GM21390 (cell line): Measurements from ENCODE around the gene USP49.

Source experiments
- ATAC-seq: cut with Tn5 transposase; IDR thresholded peaks from one replicate; pipeline ENCODE4 v1.9.1; 2021; ENCODE audit not compliant: unreplicated experiment

The USP49 gene

DNA sequence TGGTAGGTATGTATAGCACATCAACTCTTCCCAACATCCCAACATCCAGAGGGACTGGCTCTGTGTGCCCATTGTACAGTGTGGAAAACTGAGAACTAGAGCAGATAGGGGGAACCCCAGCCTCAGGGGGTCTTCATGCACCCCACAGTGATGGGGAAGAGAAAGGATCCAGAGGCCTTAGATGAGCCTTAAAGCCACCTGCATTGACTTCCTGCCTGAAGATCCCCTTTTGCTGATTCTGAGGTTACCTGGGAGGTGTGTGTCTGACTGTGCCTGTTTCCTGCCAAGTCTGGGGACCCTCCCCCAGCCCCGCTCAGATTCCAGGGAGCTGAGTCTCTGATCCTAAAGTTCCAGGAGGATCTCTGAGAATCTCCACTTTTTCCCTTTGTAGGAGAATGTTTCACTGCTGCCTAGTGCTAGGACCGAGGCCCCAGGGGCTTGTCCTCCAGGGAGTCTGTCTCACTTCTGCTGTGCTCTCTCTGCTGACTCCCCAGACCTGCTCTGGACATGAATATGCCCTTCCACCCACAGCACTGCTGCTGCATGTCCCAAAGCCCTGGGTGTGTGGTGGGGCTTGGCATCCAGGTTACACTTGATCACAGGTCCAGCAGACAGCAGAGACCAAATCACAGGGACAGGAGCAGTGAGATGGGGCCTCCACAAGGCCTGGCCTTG lies 135.1 kb downstream of the USP49 start:
- no peak for ATAC-seq

DNA sequence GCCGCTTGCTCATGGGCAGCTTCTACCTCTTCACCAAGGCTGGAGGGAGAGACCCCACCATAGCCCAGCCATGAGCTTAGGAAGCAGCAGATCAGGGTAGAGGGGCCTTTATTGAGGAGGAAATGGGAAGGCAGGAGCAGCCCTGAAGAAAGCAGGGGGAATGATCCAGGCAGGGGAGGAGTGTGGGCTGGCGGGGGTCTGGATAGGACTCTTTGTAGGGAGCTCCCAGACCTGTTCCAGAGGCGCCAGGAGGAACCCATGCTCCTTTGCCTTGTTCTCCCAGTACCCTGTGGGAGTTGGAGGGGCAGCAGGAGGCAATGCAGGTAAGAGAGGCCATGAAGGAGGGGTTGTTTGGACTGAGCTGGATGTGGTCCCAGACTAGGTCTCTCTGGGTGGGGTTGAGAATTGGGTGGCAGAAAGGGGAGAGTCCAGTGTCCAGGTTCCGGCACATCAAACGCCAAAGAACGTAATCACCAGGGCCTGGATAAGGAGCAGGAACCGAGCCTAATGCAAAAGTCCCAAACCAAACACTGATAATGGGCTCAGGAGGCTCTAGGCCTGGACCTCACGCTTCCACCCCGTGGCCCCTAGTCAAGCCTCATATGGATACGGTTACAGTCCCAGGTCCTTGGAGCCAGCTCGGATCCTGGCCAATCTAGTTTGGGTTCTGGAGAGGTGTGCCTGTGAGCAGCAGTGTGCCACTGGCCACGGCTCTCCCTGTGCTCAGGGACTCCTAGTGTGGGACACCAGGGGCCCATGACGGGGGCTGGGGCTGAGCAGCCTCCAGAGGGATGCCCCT lies 135.9 kb downstream of the USP49 start:
- ATAC-seq, result no peak

GRCh38 chr6:41758641-41759035 lies 136.5 kb downstream of the USP49 start:
- no peak for ATAC-seq

DNA sequence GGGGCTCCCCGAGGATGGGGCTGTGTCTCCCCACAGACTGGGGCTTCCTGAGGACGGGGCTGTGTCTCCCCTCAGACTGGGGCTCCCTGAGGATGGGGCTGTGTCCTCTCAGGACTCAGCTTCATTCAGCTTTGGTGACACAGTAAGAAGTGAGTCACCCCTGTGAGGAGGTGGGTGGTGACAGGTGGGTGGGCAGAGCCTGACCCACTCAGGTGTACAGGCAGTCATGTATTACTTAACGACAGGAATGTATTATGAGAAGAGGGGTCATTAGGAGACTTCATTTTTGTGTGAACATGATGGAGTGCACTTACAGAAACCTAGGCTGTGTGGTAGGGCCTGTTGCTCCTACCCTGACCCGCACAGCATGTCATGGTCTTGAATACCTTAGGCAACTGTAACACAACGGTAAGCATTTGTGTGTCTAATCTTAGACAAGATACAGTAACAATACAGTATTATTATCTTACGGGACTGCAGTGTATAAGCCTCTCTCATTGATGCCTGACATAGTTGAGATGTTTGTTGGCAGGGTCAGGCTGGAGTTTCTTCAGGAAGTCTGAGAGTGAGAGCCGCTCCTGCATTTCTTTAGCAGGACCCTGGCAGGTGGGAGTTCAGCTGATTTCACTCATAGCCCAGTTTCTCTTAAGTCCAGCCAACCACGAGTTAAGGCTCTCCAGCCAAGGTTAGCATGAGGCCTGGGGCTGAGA lies 137.1 kb downstream of the USP49 start:
- ATAC-seq, result no peak

GRCh38 chr6:41757271-41757670 lies 137.9 kb downstream of the USP49 start:
- no peak for ATAC-seq

DNA sequence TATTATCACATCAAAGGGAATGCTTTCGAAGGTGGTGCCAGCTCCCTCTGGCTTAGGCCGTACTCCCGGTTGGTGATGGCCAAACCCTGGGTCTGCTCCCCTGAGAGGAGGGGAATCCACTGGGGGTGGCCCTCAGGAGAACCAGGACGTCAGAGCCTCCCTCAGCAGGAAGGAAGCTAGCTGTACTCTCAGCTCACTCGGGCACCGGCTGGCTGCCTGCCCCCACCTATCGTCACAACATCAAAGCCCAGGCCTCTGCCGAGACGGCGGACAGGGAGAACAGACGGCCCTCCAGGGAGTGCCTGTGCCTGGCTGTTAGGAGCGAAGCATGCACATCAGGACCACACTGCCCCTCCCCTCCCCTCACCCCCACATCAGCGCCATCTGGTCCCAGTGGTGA lies 138.8 kb downstream of the USP49 start:
- no peak for ATAC-seq

- no peak for ATAC-seq
Measured at GRCh38 chr6:41755895-41756294, 139.3 kb downstream of the USP49 start.

GRCh38 chr6:41750374-41750773 lies 144.8 kb downstream of the USP49 start:
- no peak for ATAC-seq

- no peak for ATAC-seq
Measured at GRCh38 chr6:41748542-41748941, 146.6 kb downstream of the USP49 start.

DNA sequence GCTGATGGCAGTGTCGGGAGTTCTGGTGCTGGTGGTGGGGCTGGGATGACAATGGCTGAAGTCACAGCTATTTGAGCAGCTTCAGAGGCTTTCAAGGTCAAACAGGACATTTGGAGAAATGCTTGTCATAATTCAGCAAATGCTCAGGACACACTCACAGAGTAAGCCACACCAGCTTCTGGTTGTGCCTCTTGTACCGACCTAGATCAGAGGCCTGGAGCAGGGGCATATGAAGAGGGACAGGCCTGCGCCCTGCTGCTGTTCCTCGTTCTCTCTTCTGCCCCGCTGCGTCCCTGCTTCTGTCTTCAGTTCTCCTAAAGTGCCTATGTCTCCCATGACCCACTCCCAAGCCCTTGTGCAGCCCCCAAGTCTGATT lies 147.1 kb downstream of the USP49 start:
- ATAC-seq, result no peak

DNA sequence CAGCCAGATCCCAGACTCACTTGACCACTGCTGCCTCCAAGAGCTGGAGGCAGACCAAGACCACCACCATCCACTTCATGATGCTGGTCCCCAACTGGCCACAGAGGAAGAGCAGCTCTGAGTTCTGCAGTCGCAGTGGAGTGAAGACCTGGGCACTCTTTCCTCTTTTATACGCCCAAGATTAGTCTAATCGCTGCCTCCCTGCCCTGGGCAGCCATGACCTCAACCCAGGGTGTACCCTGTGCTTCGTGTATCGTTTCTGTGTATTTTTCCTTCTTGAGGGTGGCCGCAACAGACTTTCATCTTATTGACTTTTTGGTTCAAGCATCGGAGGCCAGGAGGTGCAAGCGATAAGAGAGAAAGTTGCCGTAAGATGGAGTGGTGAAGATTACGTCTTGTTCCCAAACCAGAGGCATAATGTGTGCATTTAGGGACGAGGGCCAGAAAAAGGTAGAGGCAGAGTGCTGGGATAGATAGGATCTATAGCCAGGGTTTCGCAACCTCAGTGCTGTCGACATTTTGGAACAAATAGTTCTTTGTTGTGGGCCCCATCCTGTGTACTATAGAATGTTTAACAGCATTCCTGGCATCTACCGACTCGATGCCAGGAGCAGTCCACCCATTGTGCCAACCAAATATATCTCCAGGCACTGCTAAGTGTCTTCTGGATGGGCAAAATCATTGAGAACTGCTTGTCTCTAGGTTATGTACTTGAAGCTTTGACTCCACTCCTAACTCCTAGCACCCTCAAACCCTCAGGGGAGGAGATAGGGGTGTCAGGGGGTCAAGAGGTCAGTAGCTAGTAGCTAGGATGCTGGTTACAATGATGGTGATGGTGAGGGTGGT lies 147.7 kb downstream of the USP49 start, which contains the start of gene PGC:
TSS of gene PGC (minus strand) at position 142 of the 846 bp plus-strand sequence. CDS start at position 79, 63 bp downstream.
- no peak for ATAC-seq

DNA sequence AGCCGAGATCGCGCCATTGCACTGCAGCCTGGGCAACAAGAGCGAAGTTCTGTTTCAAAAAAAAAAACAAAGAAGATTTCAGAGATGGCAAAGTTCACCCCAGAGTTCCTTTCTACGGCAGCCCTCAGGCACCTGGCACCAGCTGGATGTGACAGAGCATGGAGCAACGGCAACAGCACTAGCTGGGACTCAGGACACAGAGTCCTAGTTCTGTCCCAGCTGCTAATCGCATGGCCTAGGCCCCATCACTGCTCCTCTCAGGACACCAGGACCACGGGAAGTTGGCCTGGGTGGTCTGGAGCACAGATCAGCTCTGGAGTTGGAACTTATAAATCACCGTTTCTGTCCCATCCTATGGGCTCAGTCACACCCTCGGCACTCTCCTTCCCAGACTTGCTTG lies 149.1 kb downstream of the USP49 start:
- no peak for ATAC-seq

DNA sequence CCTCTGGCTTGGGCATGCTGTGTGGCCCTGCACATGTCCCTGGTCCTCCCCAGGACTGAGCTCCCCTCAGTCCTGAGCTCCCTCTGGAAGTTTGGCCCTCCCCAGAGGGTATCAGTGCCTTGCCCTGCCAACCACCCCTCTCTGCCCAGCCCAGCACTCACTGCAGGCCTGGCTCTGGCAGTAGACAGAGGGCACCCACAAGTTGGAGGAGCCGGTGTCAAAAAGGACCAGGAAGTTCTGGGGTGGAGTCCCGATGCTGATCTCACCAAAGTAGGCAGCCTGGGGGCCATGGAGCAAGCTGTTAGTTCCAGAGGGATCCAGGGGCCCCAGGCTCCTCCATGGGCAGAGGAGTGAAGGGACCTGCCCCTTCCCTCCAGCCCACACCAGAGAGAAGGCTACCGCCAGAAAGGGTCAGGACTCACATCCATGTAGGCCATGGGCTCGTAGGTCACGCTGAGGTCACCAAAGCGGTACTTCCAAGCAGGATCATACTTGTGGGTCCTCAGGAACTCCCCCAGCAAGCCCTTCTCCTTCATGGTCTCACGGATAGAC lies 150.9 kb downstream of the USP49 start:
- no peak for ATAC-seq

DNA sequence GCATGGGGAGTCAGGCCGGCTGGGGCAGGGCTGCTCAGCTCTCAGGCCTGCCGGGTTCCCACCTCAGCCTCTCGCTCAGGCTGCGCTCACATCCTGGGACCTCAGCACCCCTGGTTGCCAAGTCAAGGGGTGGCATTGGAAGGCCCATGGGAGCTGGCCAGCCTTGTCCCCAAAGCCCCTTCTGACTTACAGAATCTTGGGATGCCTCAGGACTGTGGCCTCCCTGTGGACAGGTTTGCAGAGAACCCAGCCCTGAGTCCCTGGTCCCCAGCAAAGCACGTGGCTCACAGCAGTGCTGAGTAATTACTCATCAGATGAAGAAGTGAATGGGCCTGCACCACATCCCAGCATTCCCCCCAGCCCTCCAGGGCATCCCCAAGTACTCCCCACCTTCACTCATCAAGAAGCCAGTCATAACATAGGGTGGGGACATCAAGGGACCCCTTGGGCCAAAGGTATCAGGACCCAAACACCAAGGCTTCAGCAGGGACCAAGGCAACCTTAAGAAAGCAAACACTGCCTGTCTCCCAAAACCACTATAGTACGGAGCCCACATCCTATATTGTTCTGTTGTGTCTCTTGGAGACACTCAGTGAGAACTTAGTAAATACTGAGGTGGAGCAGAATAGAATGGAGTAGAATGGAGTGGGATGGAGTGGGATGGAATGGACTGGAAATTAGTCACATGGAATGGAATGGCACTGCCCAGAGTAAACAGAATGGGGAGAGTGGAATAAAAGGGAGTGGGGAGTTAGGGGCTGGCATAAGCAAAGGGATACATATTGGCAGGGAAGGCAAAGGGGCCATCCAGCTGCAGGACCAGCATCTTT lies 151.6 kb downstream of the USP49 start:
- no peak for ATAC-seq

DNA sequence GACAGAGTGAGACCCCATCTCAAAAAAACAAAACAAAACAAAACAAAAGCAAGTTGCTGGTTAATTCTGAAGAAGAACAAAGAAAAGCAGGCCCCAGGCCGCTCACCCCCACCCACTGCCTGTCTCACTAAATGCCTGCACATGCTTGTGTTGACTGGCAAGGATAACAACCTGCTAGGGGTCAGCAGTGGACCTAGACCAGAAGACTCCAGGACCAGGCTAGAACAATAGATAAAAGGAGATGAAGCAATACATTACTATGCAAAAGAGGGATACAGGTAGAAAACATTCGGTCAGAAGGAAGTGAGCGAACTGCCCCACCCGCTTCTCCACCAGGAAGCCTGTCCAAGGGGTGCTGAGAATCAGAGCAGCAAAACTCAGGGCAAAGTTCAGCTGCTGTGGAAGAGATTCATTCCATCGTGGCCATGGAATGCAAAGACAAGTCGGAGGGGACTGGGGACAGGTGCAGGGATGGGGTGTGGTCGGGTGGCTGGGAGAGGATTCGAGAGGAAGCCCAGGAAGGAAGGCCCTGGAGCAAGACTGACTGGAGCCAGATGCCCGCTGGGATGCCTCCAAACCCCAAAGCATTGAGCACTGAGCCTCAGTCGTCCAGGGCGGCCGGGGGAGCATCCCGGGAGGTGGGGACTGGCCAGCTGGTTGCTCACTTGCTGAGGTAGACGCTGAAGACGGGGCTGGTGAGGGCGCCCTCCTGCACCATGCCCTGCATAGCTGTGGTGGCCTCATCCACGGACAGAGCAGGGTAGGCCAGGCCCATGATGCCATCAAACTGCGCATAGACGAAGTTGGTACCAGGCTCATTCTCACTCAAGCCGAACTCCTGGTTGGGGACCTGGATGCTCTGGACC lies 153.3 kb downstream of the USP49 start:
- ATAC-seq, result no peak

DNA sequence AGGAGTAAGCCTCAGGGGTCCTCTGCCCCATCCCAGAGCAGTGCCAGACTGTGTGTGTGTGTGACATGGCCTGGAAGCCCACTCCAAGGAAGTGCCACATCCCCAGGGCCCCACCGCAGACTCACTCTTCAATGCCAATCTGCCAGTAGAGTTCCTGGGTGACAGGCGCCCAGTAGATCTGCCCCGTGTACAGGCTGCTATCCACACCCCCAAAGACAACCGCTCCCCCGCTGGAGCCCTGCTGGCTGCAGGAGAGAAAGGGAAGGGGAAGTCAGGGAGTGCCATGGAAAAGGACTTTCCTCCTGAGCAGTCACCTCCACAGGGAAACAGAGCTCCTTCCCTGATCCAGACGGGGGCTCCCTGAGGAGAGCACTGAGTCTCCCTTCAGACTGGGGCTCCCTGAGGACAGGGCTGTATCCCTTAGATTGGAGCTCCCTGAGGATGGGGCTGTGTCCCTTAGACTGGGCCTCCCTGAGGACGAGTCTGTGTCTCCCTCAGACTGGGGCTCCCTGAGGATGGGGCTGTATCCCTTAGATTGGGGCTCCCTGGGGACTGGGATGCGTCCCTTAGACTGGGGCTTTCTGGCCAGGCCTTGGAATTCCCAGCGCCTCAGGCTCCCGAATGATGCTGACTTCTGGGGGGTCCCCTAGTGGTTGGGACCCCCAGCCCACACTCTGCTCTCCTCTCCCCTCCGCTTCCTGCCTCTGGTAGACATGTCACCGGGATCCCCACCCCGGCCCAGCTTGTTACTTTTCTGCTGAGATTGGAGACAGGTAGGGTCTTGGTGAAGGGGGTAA lies 154.6 kb downstream of the USP49 start:
- no peak for ATAC-seq
